HFF-Myc (cell line): Measurements from ENCODE around the gene BCAS3.

Experiments used
- DNase-seq: peaks from one replicate; pipeline ENCODE4 v3.0.0-alpha.2; 2011; ENCODE audit warnings: low read depth; ENCODE audit errors: extremely low read depth
- H3K4me3 ChIP-seq: replicated peaks from 2 replicates; pipeline ENCODE4 v1.5.1; 2011; ENCODE audit warnings: low read depth, mild to moderate bottlenecking, control low read depth, low read length
- CTCF ChIP-seq: IDR thresholded peaks from 2 replicates; pipeline ENCODE4 v1.5.1; 2012; ENCODE audit warnings: mild to moderate bottlenecking, low read depth, low read length, control low read depth; ENCODE audit errors: missing control alignments

BCAS3 gene

GRCh38 chr17:61387511-61388305, 710.1 kb downstream of the BCAS3 start:
- DNase-seq = no peak
- no peak overlapping the region for H3K4me3 ChIP-seq
- TF ChIP-seq CTCF = no peak

GRCh38 chr17:61388561-61389356, 711.1 kb downstream of the BCAS3 start:
- no peak for DNase-seq
- H3K4me3 ChIP-seq = no peak overlapping the region
- no peak for TF ChIP-seq CTCF

GRCh38 chr17:61389670-61390478, 712.2 kb downstream of the BCAS3 start:
- TF ChIP-seq CTCF = peak; percentile 98
- no peak for DNase-seq
- no peak overlapping the region for H3K4me3 ChIP-seq

GRCh38 chr17:61390479-61390791, 712.8 kb downstream of the BCAS3 start:
- TF ChIP-seq CTCF = no peak
- H3K4me3 ChIP-seq = no peak overlapping the region
- no peak for DNase-seq

GRCh38 chr17:61391595-61392291, 714.1 kb downstream of the BCAS3 start:
- DNase-seq = no peak

More at GRCh38 chr17:61391595-61392291, 714.1 kb downstream of the BCAS3 start:
- no peak for TF ChIP-seq CTCF
- H3K4me3 ChIP-seq = no peak overlapping the region
